ENCODE results near the gene TBC1D8. TPM values are rescaled to one million over a fixed set of nuclear protein-coding genes. Genes with fewer than 3 reads are reported as not detected.

TBC1D8 gene
- total and polyA plus RNA-seq, 2 donors (not counting 1 experiment from before 2014, with no cell fraction given), result 1.7 to 15.7 TPM

- intact Hi-C loops (cut with micrococcal nuclease), result loop anchor here (10.0 kb wide), 1 partner anchor 575 kb away; no protein-coding TSS in a partner anchor
- Histone ChIP-seq H3K36me3 (replicated peaks in 1 of 2; ENCODE audit: control extremely low read depth in 1 of 2, control insufficient read depth in 1 of 2, extremely low read depth in 1 of 2, insufficient read depth in 2 of 2, low read length in 1 of 2) (no peaks in the 10 kb centered on the region), H3K4me1 (ENCODE audit: control insufficient read depth in 2 of 2, insufficient read depth in 2 of 2, low read length in 2 of 2) (no peaks in the 10 kb centered on the region), H3K4me3 (ENCODE audit: control extremely low read depth in 1 of 5, extremely low read depth in 1 of 5, insufficient read depth in 1 of 5, low read depth in 2 of 5, low read length in 4 of 5) (no peak overlapping the region), H3K4me2 (replicated peaks; ENCODE audit: low read depth, low read length, poor library complexity, severe bottlenecking) (no peak overlapping the region), H3K27me3 (replicated peaks in 1 of 4; ENCODE audit: control extremely low read depth in 1 of 4, control insufficient read depth in 3 of 4, insufficient read depth in 4 of 4, low read length in 3 of 4) (no peaks in the 10 kb centered on the region), H2AFZ (ENCODE audit: insufficient read depth, low read depth, low read length, poor library complexity, severe bottlenecking) (no peak overlapping the region), H3K9ac (ENCODE audit: low read length) (no peak overlapping the region), H3K27ac (ENCODE audit: low read length in 2 of 2) (no peak overlapping the region), H4K20me1 (ENCODE audit: control insufficient read depth, insufficient read depth, low read length, poor library complexity, severe bottlenecking) (no peaks in the 10 kb centered on the region), H3K79me2 (ENCODE audit: control insufficient read depth, insufficient read depth, low read length) (no peaks in the 10 kb centered on the region), H3K9me3 (ENCODE audit: control extremely low read depth in 1 of 3, control insufficient read depth in 2 of 3, insufficient read depth in 1 of 3, low read length in 2 of 3) (no peaks in the 10 kb centered on the region)
- Mint-ChIP-seq H3K4me3 (no peak overlapping the region), H3K9me3 (ENCODE audit: insufficient read depth) (no peaks in the 10 kb centered on the region), H3K27me3 (no peaks in the 10 kb centered on the region), H3K4me1 (no peaks in the 10 kb centered on the region), H3K27ac (no peak overlapping the region)
- CTCF ChIA-PET, result interaction anchor here (1.5 kb wide), 1 partner anchor 48 kb away, joined by 5 read pairs; no protein-coding TSS in a partner anchor
- TF ChIP-seq EZH2 (IDR thresholded peaks at IDR 0.05; ENCODE audit: borderline replicate concordance, insufficient read depth, low read depth, low read length, poor library complexity, severe bottlenecking) (no peak), CTCF (IDR thresholded peaks at IDR 0.05) (no peak)
- WGBS (ENCODE audit: insufficient coverage), result no CpG with 5 or more reads among the region's 2 CpGs
- ATAC-seq (ENCODE audit: low read depth) (no peak), DNase-seq (no peak)
- POLR2A ChIA-PET, result no interaction called here
These were observed 8.3 kb upstream of the TBC1D8 start for GRCh38 chr2:101159526-101159925.

- H3K4me1 ChIP-seq (ENCODE audit: control insufficient read depth in 2 of 2, insufficient read depth in 2 of 2, low read length in 2 of 2), result peaks cover under 1 to 5% of the 10 kb centered on the region in 2 donors
- no peaks in the 10 kb centered on the region for H3K79me2 ChIP-seq (ENCODE audit: control insufficient read depth, insufficient read depth, low read length)
- H3K9ac ChIP-seq (ENCODE audit: low read length), result no peak overlapping the region
- H3K4me3 ChIP-seq (ENCODE audit: control extremely low read depth in 1 of 5, extremely low read depth in 1 of 5, insufficient read depth in 1 of 5, low read depth in 2 of 5, low read length in 4 of 5), result no peak overlapping the region
- H3K27ac ChIP-seq (ENCODE audit: low read length in 2 of 2), result no peak overlapping the region
- CTCF ChIA-PET, result interaction anchor here (1.3 to 1.6 kb wide), 3 partner anchors 46 to 145 kb away, joined by 4 to 8 read pairs (median 4); no protein-coding TSS in a partner anchor
- intact Hi-C loops (cut with micrococcal nuclease), result loop anchor here (10.0 kb wide), 1 partner anchor 572 kb away; no protein-coding TSS in a partner anchor
- no peak overlapping the region for H3K27ac Mint-ChIP-seq
- ATAC-seq (ENCODE audit: low read depth), result no peak
- H3K4me3 Mint-ChIP-seq, result no peak overlapping the region
- H3K9me3 ChIP-seq (ENCODE audit: control extremely low read depth in 1 of 3, control insufficient read depth in 2 of 3, insufficient read depth in 1 of 3, low read length in 2 of 3), result no peaks in the 10 kb centered on the region
- 74% methylated on average over 4 of the region's 6 CpGs for WGBS (ENCODE audit: insufficient coverage)
- no peak overlapping the region for H3K4me2 ChIP-seq (replicated peaks; ENCODE audit: low read depth, low read length, poor library complexity, severe bottlenecking)
- no peak overlapping the region for H2AFZ ChIP-seq (ENCODE audit: insufficient read depth, low read depth, low read length, poor library complexity, severe bottlenecking)
- DNase-seq, result no peak
- H3K27me3 Mint-ChIP-seq, result no peaks in the 10 kb centered on the region
- POLR2A ChIA-PET, result no interaction called here
- H3K27me3 ChIP-seq (replicated peaks in 1 of 4; ENCODE audit: control extremely low read depth in 1 of 4, control insufficient read depth in 3 of 4, insufficient read depth in 4 of 4, low read length in 3 of 4), result no peaks in the 10 kb centered on the region
- H3K9me3 Mint-ChIP-seq (ENCODE audit: insufficient read depth), result no peaks in the 10 kb centered on the region
- no peaks in the 10 kb centered on the region for H4K20me1 ChIP-seq (ENCODE audit: control insufficient read depth, insufficient read depth, low read length, poor library complexity, severe bottlenecking)
- H3K36me3 ChIP-seq (replicated peaks in 1 of 2; ENCODE audit: control extremely low read depth in 1 of 2, control insufficient read depth in 1 of 2, extremely low read depth in 1 of 2, insufficient read depth in 2 of 2, low read length in 1 of 2), result no peaks in the 10 kb centered on the region
- H3K4me1 Mint-ChIP-seq, result peaks cover 7% of the 10 kb centered on the region
- no peak for TF ChIP-seq EZH2 (IDR thresholded peaks at IDR 0.05; ENCODE audit: borderline replicate concordance, insufficient read depth, low read depth, low read length, poor library complexity, severe bottlenecking)
- no peak for TF ChIP-seq CTCF (IDR thresholded peaks at IDR 0.05)
These were observed 6.1 kb upstream of the TBC1D8 start for GRCh38 chr2:101157272-101157671.

Data from B cell (primary cell).